Testis (tissue), 2 donors: ENCODE results near the gene MYH15.

Source experiments
- POLR2A ChIP-seq: fragments of 450-650 bp; IDR thresholded peaks from one replicate; pipeline ENCODE4 v1.6.1; 2017; ENCODE audit warnings: antibody characterized with exemption, mild to moderate bottlenecking, moderate library complexity
- TF ChIP-seq, protein P1 (sequence below), 3 experiments: fragments of 450-650 bp in 2 of 3; fragments of 200-600 bp in 1 of 3; sonication (generic) in 1 of 3; IDR thresholded peaks; one replicate each; pipeline ENCODE4 v1.5.1; 2016 to 2019; ENCODE audit warnings: antibody characterized with exemption in 3 of 3, mild to moderate bottlenecking in 2 of 3, moderate library complexity in 1 of 3

DNA sequence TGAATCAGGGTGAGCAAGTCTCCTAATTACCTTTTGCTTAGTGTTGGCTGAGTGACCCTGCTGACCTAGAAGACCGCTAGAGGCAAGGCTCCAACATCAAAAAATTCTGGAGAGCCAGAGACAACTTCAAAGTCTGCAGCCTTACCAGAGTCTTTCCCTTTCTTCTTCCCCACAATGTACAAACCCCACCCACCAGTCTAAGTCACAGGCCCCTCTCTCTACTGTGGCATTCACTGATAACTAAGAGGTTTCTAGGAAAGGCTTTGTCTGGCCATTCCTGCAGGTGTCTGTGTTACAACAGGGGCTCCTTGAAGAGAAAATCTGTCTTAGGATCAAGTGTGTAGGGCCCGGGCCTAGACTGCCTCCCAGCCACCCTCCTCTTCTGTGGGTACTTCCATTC, 525 bp downstream of the MYH15 start:
- no peak for TF ChIP-seq POLR2A
- TF ChIP-seq, protein P1, sequence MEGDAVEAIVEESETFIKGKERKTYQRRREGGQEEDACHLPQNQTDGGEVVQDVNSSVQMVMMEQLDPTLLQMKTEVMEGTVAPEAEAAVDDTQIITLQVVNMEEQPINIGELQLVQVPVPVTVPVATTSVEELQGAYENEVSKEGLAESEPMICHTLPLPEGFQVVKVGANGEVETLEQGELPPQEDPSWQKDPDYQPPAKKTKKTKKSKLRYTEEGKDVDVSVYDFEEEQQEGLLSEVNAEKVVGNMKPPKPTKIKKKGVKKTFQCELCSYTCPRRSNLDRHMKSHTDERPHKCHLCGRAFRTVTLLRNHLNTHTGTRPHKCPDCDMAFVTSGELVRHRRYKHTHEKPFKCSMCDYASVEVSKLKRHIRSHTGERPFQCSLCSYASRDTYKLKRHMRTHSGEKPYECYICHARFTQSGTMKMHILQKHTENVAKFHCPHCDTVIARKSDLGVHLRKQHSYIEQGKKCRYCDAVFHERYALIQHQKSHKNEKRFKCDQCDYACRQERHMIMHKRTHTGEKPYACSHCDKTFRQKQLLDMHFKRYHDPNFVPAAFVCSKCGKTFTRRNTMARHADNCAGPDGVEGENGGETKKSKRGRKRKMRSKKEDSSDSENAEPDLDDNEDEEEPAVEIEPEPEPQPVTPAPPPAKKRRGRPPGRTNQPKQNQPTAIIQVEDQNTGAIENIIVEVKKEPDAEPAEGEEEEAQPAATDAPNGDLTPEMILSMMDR (IDR thresholded peaks at IDR 0.05) = no peak
